T47D (cell line): ENCODE data around the gene MYOZ3.

Experiments used
- DNase-seq, 2 experiments: peaks; one replicate each; pipeline versions ENCODE4 v3.0.0 to v3.0.0-alpha.2; 2011 to 2012; ENCODE audit warnings: low read depth in 1 of 2, low spot score in 1 of 2
- JUND ChIP-seq: IDR thresholded peaks from 2 replicates; pipeline ENCODE4 v1.6.1; 2012; ENCODE audit warnings: low read depth
- in situ Hi-C: cut with HindIII; loops from 2 replicates; pipeline ENCODE4 v1.10.0; 2016; ENCODE audit warnings: low sequenced_read_pairs, low pct_unique_long_range_greater_than_20kb

MYOZ3 gene

DNA sequence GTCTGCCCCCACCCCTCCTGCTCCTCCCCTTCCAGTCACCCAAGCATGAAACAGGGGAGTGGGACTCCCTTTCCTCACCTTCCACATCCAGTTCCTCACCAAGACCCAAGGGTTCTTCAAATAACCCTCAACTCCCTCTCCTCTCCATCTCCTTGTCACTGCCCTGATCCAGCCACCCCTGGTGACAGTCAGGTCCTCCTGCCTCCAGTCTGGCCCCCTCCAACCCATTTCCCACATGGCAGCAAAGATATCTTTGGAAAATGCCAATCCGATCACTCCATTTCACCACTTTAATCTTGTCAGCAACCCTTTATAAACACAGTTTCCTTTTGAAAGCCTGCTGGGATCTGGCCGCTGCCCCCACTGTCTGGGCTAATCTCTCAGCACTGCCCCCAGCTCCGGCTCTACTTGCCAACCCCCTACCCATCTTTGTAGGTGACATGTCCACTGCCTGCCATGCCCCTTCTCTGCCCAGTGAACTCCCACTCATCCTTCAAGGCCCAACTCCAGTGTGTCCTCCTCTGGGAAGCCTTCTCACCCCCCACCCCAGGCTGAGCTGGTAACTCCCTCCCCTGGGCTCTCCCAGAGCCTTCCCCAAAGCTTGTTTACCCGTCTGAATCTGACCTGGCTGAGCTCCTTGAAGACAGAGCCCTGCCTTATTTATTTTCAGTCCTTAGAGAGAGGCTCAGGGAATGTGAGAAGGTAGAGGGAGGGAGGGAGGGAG is 781 bp upstream of the MYOZ3 start:
- no peak for TF ChIP-seq JUND
- DNase-seq: peak in 1 of 2 experiments; percentile 47
- in situ Hi-C loops: no loop called here

GRCh38 chr5:150661821-150662596 is 958 bp downstream of the MYOZ3 start:
- in situ Hi-C loops: no loop called here
- TF ChIP-seq JUND: no peak
- no peak for DNase-seq

DNA sequence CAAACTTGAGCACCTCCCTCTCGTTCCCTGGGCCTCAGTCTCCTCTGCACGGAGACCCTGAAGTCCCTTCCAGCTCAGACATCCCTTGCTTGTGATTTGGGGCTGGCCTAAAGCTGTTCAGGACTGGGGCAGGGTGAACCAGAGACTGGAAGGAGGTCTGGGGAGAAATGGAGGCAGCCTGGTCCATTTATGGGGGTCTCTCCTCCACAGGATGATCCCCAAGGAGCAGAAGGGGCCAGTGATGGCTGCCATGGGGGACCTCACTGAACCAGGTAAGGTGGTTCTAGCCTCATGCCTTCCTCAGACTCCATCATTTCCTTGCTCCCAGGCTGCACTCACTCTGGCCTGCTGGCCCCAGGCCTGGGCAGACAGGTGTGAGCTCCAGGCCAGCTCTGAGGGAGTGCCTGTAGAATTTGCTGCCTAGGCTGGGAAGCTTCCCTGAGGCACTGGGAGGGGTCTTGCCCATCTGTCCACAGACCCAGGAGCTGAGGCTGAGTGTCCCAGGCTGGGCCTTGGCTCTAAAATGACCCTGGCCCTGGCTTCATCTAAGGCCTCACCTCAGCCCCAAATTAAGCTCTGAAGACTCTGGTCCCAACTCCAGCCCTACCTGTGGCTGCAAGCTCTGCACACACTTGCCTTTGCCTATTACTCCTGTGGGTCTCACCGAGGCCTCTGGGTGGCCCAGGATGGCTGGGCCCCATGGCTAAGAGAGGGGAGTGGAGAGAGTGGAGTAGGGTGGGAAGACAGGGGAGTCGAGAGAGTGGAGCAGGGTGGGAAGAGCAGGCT is 1.9 kb downstream of the MYOZ3 start:
- TF ChIP-seq JUND: no peak
- no peak for DNase-seq
- in situ Hi-C loops: no loop called here

DNA sequence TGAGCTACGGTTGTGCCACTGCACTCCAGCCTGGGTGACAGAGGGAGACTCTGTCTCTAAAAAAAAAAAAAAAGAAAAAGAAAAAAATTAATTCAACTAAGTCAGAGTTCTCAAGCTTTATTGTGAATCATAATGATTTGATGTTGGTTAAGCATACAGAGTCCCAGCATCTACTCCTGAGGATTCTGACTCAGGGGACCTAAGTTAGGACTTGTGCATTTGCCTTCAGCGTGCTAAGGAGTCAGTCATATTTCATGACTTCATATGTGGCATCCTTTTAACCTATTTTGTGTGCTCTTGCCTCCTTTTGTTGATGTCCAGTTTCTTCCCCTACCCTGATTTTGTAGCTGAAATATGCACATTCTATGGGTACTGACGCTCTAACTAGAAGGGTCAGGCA is 2.9 kb downstream of the MYOZ3 start:
- in situ Hi-C loops: no loop called here
- no peak for DNase-seq
- TF ChIP-seq JUND: no peak

GRCh38 chr5:150665044-150665443 is 4.0 kb downstream of the MYOZ3 start:
- no peak for TF ChIP-seq JUND
- DNase-seq: no peak
- in situ Hi-C loops: no loop called here

GRCh38 chr5:150670275-150670947 is 9.4 kb downstream of the MYOZ3 start:
- no peak for DNase-seq
- in situ Hi-C loops: no loop called here

DNA sequence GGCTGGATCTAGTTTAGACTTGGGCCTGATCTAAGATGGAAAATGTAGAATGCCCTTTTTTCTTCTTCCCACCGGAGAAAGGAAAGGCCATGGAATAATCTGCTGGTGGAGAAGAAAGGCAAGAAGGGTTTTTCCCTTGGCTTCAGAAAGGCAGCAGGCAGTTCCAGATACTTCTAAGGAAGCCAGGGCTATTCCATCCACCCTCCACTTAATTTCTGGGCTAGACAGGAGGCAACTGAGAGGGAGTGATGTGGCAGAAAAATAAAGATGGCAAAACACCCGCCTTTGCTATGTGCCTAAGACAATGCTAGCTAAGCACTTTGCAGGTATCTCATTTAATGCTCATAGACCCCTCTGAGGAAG is 9.9 kb downstream of the MYOZ3 start:
- no peak for DNase-seq
- no peak for TF ChIP-seq JUND
- in situ Hi-C loops: no loop called here

More at GRCh38 chr5:150670275-150670947, 9.4 kb downstream of the MYOZ3 start:
- no peak for TF ChIP-seq JUND

GRCh38 chr5:150671509-150672236 is 10.6 kb downstream of the MYOZ3 start:
- no peak for TF ChIP-seq JUND
- in situ Hi-C loops: no loop called here
- no peak for DNase-seq

- peak; percentile 65 to 73 for DNase-seq
- no peak for TF ChIP-seq JUND
- in situ Hi-C loops: no loop called here
These were observed 11.3 kb downstream of the MYOZ3 start for GRCh38 chr5:150672237-150672883.

DNA sequence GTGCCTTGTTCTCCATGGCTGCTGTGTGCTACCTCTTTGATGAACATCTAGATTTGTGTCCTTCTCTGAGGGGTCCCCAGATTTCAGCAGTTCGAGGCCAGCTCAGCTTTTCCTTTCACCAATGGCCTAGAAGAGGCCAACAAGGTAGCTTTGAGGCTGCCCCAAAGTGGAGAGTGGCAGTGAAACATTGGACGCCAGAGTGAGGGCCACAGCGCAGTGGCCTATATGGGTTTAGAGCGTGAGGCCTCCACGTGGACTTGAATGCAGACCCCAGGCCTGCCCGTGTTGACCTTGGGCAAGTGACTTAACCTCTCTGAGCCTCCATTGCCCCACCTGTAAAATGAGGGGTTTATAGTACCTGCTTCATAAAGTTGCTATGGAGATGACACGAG is 11.8 kb downstream of the MYOZ3 start:
- in situ Hi-C loops: no loop called here
- DNase-seq: no peak
- no peak for TF ChIP-seq JUND

- DNase-seq: no peak
- in situ Hi-C loops: no loop called here
- no peak for TF ChIP-seq JUND
These were observed 13.3 kb downstream of the MYOZ3 start for GRCh38 chr5:150674341-150674821.
